ENCODE results near the gene CCDC186.
"Not testable (repeated sequence)": the region's sequence is repeated elsewhere in the genome, so short reads cannot be mapped to it uniquely, and the experiment has no call there.

CCDC186 gene

GRCh38 chr10:114172776-114173602, 1.0 kb downstream of the CCDC186 start:
- no peak for DNase-seq

- DNase-seq, result no peak
Measured at GRCh38 chr10:114172216-114172615, 1.8 kb downstream of the CCDC186 start.

DNA sequence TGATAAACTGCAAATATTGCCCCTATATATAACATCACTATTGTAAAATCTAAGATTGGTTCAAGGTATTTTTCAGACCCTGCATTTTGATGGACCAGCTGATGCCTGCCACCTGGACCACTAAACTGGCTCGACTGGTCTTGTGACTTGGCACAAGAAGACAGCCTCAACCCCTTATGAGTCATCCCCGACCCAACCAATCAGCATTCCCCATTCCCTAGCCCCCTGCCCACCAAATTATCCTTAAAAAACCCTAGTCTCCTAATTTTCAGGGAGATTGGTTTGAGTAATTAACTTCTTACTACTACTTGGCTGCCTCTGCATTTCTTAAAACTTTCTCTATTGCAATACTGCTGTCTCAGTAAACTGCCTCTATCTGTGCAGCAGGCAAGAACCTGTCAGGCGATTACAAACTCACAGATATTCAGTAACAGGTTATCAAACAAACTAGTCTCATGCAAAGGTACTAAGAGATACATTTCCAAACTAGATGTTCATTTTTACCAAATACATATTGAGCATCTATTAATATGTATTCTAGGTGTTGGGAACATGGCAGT, 5.5 kb downstream of the CCDC186 start:
- DNase-seq, result no peak

DNA sequence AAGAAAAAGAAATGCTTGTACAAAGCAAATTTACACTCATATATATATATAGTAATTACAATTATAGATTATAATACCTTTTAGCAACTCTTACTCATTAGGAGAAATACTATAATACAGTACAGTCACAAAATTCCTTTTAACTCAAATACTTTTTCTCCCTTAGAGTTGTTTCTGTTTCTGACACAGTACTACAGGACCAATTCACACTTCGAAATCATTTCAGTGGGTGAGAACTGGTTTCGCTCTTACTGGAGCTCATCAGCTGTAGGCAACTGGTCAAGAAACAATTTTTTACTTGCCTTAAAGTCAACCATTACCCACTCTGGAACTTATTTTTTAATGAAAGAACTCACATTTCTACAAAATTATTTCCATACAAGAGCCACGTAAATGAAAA, 6.0 kb downstream of the CCDC186 start:
- no peak for DNase-seq

GRCh38 chr10:114166494-114166893, 7.5 kb downstream of the CCDC186 start:
- DNase-seq, result no peak

GRCh38 chr10:114166043-114166442, 8.0 kb downstream of the CCDC186 start:
- DNase-seq, result no peak

DNA sequence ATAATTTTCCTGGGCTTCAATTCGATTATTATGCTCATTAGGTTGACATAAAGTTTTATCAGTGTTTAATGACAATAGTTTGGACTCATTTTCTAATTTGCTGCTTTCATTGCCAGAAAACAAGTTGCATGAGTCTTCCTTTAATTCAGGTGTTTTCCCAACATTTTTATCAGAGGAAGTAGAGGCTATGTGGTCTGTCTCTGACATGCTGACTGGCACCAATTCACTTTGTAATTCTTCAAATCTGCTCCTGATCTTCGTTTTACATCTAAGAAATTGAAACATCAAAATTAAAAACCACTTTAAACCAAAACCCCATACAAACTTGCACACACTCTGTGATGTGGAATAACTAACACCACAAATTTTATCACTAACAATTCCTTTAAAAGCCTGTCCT, 10.9 kb downstream of the CCDC186 start:
- DNase-seq, result no peak

- no peak for DNase-seq
Measured at GRCh38 chr10:114157912-114158311, 16.1 kb downstream of the CCDC186 start.

DNA sequence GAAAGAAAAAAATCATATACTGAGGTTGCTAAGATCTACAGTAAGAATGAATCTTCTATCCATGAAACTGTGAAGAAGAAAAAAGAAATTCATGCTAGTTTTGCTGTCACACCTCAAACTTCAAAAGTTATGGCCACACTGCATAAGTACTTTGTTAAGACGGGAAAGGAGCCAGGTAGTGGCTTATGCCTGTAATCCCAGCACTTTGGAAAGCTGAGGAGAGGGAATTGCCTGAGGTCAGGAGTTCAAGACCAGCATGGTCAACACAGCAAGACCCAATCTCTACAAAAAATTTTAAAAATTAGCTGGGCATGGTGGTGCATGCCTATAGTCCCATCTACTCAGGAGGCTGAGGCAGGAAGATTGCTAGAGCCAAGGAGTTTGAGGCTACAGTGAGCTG, 22.1 kb downstream of the CCDC186 start:
- DNase-seq, result no peak

DNA sequence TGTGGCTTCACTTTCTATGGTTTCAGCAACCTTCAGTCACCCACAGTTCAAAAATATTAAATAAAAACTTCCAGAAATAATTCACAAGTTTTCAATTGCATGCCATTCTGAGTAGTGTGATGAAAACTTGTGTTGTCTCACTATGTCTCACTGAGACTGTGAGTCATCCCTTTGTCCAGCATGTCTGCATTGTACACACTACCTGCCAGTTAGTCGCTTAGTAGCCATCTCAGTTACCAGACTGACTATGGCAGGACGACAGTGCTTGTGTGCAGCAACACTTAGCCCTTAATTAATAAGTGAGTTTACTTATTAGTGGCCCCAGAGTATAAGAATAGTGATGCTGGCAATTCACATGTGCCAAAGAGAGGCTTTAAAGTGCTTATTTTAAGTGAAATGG, 22.5 kb downstream of the CCDC186 start:
- DNase-seq, result no peak

DNA sequence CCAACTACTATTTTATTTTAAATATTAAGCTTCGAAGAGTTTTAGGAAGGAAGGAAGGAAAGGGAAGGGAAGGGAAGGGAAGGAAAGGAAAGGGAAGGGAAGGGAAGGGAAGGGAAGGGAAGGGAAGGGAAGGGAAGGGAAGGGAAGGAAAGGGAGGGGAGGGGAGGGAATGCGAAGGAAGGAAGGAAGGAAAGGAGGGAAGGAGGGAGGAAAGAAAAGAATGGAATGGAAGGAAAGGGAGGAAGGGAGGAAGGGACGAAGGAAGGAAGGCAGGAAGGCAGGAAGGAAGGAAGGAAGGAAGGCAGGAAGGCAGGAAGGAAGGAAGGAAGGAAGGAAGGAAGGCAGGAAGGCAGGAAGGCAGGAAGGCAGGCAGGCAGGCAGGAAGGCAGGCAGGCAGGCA, 24.5 kb downstream of the CCDC186 start:
- not testable (repeated sequence) for DNase-seq

GRCh38 chr10:114143160-114143559, 30.8 kb downstream of the CCDC186 start:
- DNase-seq, result no peak

DNA sequence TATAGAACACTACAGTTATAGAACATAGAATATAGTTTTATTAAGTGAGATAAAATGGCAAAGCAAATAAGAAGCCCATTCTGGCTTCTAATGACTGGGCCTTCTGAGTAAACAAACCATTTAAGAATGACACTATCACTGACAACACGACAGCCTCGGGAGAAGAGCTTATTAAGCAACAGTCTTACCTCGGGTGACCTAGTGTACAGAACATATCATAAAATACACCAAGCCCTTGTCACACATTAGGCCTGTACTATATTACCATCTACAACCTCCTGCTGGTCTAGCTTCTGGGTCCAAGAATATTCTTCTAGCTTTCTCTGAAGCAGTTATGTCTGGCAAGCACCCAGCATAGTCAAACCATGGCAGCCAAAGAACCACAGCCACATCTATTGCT, 32.0 kb downstream of the CCDC186 start:
- DNase-seq, result no peak

DNA sequence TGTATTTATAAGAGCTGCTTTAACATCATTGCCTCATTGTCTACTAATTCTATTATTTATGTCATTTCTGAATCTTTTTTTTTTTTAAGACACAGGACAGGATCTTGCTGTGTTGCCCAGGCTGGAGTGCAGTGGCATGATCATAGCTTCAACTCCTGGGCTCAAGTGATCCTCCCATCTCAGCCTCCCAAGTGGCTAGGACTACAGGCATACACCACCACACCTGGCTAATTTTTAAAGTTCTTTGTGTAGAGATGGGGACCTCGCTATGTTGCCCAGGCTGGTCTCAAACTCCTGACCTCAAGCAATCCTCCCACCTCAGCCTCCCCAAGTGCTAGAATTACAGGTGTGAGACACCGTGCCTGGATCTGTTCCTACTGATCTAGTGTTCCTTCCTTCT, 33.2 kb downstream of the CCDC186 start:
- not testable (repeated sequence) for DNase-seq

DNA sequence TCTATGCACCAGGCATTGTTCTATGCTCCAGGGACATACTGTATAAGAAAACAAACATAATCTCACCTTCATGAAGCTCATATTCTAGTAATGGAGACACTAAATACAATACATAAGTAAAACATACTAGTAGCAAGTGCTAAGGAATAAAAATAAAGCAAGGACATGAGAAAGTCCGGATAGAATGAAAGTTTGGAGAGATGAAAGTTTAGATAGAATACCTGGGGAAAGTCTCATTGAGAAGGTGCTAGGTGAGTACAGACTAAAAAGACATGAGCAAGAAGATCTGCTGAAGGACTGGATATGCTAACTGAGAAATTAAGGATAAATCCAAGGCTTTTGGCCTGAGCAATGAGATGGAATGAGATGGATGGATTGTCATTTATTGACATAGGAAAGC, 34.0 kb downstream of the CCDC186 start:
- no peak for DNase-seq

- no peak for DNase-seq
Measured at GRCh38 chr10:114138581-114138980, 35.4 kb downstream of the CCDC186 start.

DNA sequence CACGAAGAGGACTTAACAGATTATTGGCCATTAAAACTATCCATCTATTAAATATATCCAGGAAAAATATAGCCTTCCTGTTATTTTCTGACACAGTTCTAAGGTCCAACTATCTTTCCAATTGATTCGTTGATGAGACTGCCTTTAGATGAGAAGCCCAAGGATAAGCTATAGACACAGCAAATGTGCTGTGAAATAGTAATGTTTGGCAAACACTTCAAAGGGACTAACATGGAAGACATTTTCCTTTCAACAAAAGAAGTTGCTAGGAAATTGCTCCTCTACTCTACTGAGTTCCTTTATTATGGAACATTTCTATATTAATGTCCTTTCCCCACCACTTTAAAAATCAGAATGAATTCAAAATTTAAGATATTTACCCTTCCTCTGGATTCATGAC, 38.5 kb downstream of the CCDC186 start:
- DNase-seq, result no peak

DNA sequence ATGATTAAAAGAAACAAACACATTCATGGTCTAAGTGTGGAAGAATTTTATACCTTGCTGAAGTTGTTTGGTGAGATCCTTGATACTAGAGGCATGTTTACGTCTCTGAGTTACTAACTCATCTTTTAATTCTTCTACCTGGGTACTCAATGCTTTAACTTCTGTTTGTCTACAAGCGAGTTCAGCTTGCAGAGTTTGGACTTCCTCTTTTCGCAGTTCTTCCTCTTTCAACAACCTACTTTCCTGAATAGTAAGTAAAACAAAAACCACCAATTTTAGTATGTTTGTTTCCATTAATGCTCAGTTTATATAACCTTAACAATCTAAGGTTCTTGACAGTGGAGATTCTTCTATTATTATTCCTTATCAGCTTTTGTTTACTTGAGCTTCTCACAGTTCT, 42.9 kb downstream of the CCDC186 start:
- DNase-seq, result no peak

- DNase-seq, result no peak
Measured at GRCh38 chr10:114121031-114121430, 53.0 kb downstream of the CCDC186 start.

DNA sequence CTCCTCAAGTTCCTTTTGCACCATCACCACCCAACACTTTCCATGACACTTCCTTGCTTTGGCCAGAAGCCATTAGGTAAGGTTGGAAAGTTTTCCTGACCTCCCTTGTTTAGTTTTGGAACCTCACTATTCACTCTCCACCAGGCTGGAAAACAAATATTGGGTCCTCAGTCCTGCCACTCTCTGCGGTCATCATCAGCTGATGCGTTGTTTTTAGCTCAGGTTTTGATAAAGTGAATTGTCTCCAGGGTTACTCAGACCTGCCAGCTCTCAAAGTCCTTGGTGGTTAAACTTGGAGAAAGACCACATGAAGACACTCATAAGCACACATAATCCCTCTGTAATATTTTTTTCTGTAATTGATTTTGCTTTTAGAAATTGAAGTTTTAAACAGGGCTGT, 55.5 kb downstream of the CCDC186 start:
- DNase-seq, result no peak

DNA sequence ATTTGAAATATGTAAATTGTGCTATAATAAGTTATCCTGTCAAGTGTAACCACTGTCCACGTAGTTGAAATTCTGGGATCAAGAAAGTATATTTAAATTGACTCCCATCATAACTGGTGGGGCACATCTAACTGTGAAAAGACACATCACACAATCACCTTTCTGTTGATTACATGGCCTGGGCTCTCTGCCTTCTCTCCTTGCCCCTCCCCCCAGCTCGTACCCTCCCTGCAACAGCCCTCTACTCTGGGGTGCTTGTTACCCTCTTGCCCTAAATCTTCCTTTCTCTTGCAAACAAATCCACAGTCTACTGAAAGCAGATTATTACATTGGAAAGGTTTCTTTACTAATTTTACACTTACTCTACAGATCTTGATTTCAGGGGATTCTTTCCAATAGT, 56.3 kb downstream of the CCDC186 start:
- DNase-seq, result no peak

- no peak for DNase-seq
Measured at GRCh38 chr10:114115661-114116445, 58.1 kb downstream of the CCDC186 start.

GRCh38 chr10:114110174-114110972, 63.6 kb downstream of the CCDC186 start:
- DNase-seq, result no peak
